HL-60/S4 treated with retinoic acid at 250 ng/mL for 4 days and 3 days (cell line): ENCODE measurements around the gene AMPD1.

ENCODE experiments used
- in situ Hi-C: fragments of 300-500 bp; cut with MboI; formaldehyde crosslinking; loops from 2 replicates; pipeline ENCODE4 v1.7.0; 2022; ENCODE audit warnings: low sequenced_read_pairs

AMPD1 gene

GRCh38 chr1:114648503-114648902 is 46.8 kb downstream of the AMPD1 start:
- in situ Hi-C loops: no loop called here

- in situ Hi-C loops: no loop called here
Measured at GRCh38 chr1:114641377-114641776, 54.0 kb downstream of the AMPD1 start.

DNA sequence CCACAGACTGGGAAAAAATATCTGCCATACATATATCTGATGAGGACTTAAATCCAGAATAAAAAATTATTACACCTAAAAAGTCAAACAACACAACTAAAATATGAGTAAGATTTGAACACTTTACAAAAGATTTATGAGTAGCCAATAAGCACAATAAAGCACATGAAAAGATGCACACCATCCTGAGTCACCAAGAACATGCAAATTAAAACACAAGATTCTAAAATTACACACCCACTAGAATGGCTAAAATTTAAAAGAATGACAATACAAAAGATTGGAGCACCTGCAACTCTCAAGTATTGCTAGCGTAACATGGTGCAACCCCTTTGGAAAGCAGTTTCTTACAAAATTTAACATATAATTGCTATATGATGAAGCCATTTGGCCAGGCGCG is 56.4 kb downstream of the AMPD1 start:
- in situ Hi-C loops: no loop called here

- in situ Hi-C loops: no loop called here
Measured at GRCh38 chr1:114632427-114632826, 62.9 kb downstream of the AMPD1 start.

GRCh38 chr1:114627107-114627506 is 68.2 kb downstream of the AMPD1 start:
- in situ Hi-C loops: no loop called here

DNA sequence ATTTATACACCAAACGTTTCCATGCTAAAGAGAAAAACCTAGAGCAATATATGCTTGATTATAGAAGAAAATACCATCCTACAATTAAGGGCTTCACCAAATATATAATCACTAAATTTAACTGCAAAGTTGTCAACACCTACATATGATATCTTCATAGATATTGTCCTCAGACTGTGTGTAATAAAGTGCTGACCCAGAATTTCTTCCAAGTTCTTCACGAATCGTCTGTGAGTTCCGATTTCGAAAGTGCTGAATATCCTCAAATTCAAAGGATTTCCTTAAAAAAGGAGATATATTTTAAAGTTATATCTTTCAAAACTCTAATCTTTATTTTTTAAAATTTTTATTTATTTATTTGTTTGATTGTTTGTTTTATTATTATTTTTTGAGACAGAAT is 72.0 kb downstream of the AMPD1 start:
- in situ Hi-C loops: no loop called here
